Superior temporal gyrus (tissue), 1 donor: ENCODE measurements around the gene LRP1B.
A peak's percentile ranks its signal among the peaks of the same experiment; 100 is the strongest.

Source experiments
- DNase-seq: peaks from one replicate; pipeline ENCODE4 v3.0.0-alpha.2; 2016; ENCODE audit errors: extremely low spot score

The LRP1B gene

DNA sequence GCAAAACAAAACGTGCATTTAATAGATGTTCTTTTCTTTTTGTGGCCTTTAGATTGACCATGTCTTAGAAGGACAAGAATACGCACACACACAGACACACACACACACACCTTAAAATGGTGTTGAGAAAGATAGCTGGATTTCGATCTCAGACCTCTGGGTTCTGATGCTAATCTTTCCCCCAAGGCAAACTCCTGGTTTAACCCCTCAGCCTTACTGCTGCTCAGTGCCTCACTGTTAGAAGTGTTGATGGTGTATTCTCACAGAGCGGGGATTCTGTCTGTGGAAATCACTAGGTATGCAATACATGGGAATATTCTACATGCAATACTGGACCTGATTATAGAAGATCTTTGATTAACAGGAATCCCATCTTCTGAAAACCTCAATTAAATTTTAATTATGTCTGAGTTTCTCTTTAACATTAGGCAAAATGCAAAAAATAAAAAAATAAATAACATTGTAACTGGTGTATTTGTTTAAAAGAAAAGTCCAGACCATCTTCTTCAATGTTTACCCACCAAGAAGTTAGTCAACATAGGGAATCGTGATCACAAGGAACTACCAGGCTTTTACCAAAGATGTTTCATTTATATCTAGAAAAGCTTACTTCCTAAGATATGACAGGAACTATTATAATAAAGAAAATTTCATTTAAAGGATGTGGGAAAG, 613.5 kb downstream of the LRP1B start:
- no peak for DNase-seq

DNA sequence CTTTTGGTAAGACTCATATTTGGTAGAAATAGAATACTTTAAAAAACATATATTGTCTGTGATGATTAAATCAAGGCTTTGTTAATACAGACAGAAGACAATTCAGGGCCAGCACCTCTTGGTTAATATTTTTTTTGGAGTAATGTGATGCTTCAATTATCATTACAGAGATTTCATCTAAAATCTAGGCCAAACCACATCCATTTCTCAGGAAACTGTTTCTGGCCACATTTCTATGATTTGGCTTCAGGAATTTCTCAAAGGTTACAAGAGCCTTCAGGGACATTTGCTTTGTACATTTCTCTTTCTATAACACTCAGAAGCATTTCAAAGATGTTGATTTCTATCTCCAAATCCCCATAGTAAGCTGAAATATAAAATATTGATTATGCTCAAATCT, 614.9 kb downstream of the LRP1B start:
- no peak for DNase-seq

GRCh38 chr2:141513853-141514252, 617.0 kb downstream of the LRP1B start:
- DNase-seq, result no peak

GRCh38 chr2:141508806-141509595, 621.8 kb downstream of the LRP1B start:
- peak; percentile 63 for DNase-seq

DNA sequence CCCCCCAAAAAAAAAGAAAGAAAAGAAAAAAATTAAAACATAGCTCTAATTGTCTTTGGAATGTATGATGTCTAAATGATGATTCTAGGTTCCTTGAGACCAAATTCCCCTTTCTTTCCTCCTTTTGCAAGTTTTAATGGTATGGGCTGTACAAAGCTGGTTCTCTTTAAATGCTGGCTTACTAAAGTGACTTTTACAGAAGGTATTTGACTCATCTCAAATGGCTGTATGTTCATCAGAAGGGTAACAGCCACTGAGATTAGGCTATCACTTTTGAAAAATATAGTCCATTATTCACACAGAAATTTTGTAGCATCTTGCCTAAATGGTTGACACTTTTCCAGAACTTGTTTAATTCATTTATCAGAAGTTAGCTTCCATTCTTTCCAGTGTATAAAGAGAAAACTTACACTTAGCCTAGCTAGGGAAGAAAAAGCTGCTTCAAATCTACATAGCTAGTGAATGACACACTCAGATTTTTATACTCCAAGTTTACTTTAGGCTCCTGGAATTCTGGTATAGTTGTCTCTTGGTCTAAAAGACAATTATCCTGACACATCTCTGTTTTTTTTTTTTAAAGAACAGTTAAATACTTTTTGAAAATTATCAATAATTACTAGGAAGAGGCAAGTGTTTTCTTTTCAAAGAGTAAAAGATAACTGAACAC, 622.6 kb downstream of the LRP1B start:
- no peak for DNase-seq

DNA sequence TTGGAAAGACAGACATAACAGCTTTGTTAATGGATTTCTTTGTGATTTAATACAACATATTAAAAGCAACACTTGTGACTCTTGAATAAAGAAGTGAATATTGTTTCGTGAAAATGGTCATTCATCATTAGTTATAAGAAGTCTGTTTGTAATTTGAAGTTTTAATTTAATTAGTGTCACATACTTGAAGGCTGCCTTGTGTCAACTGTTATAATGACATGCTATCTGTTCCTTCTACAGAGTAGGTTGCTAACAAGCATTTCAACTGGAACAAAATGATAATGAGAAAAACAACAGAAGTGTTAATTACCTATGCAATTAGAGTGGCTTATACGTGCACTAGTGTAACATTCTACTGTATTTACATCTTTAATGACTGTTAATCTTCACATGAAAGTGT, 624.7 kb downstream of the LRP1B start:
- DNase-seq, result no peak

GRCh38 chr2:141501752-141502151, 629.1 kb downstream of the LRP1B start:
- no peak for DNase-seq

DNA sequence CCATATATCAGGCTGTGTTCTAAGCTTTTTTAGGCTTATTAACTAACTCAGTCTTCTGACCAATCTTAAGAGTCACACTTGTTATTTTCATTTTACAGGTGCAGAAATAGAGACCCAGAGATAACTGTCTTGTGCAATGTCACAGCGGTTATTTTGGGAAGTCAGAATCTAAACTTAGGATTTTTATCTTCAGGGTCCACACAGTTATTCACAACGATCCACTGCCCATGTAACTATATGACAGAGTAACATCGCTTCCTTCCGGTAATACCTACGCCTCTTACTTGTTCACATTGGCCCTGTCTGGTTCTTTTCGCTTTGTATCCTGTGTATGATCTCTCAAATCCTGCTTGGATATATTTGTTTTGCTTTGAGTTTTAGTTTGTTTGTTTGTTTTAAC, 631.7 kb downstream of the LRP1B start:
- no peak for DNase-seq

- DNase-seq, result no peak
Measured at GRCh38 chr2:141498561-141498960, 632.3 kb downstream of the LRP1B start.

- DNase-seq, result no peak
Measured at GRCh38 chr2:141497272-141497671, 633.5 kb downstream of the LRP1B start.

- no peak for DNase-seq
Measured at GRCh38 chr2:141496810-141497209, 634.0 kb downstream of the LRP1B start.

DNA sequence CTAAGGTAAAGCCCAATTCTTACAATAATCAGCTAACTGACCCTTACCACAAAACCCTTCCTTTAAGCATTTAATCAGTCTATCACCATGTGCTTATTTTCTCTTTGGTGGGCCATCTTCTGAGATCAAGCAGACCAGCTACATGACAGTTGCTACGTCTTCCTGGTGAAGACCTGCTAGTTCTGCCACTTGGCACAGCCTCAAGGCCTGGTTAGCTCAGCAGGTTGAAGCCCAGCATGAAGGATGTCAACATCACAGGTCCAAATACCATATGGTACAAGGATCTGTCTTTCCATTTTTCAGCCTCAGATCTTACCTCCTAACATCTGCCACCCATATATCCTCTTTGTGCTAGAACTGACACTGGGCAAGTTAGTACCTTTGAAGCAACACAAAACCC, 636.9 kb downstream of the LRP1B start:
- DNase-seq, result no peak

DNA sequence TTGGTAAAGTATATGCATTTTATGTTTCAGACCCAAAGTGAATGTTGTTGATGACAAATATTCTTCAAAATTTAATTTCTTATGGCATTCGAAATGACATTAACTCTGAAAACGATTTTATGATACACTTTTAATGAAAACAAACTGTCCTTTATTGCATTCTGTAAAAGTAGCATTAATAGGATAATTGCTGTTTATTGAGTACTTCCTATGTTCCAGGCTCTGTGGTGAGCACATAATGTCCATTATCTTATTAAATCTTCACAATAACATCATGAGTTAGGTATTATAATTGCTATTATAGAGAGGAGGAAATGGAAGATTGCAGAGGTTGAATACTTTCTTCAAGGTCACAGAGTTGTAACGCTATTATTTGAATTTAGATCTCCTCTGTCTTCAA, 638.0 kb downstream of the LRP1B start:
- DNase-seq, result no peak

- DNase-seq, result peak; percentile 71
Measured at GRCh38 chr2:141490886-141491285, 639.9 kb downstream of the LRP1B start.

DNA sequence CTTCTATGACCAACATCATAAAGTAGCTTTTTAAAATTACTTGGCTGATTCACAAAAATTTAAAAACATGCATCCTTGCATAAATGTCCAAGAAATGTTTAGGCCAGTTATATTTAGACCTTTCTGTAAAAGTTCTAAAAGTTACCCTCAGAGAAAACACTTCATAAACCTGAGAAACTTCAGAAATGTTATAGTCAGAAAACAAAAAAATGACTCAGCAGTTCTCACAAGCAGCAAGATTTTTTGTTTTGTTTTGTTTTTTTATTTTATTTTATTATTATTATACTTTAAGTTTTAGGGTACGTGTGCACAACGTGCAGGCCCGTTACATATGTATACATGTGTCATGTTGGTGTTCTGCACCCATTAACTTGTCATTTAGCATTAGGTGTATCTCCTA, 648.1 kb downstream of the LRP1B start:
- DNase-seq, result no peak

GRCh38 chr2:141475801-141476200, 655.0 kb downstream of the LRP1B start:
- DNase-seq, result no peak

DNA sequence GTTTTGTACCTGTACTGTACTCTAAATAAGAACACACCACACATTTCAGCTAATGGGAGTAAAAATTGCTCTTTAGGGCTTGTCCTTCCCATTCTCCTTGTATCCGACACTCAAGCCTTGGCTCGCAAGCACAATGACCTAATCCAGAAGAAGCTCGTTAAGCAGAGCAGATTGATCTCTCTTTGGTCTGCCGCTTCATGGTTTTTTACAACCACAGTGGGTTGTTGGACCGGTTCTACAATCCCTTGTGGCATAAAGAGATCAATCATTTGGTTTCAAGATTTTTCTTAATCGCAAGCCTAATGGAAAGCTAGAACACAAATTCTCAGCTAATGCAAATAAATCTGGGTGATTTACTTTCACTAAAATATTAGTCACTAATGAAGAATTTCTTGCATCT, 662.1 kb downstream of the LRP1B start:
- no peak for DNase-seq

GRCh38 chr2:141467331-141467730, 663.5 kb downstream of the LRP1B start:
- no peak for DNase-seq

GRCh38 chr2:141464995-141465394, 665.8 kb downstream of the LRP1B start:
- no peak for DNase-seq

DNA sequence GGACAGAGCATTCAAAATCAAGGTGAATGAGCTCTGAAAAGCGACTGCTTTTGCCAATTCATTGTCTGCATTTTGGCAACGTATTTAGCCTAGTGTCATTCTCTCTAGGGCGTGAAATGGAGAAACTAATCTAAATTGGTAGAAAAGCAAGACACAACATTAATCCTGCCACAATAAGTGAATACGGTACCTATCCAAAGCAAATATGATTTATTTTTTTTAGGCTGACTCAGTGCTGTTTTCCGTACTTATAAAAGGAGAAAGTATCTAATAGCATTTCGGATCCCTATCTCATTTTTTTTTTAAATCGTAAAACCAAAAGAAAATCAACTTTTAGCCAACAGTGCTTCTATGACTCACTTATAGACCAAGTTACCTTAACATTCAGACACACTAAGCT, 672.5 kb downstream of the LRP1B start:
- DNase-seq, result no peak

DNA sequence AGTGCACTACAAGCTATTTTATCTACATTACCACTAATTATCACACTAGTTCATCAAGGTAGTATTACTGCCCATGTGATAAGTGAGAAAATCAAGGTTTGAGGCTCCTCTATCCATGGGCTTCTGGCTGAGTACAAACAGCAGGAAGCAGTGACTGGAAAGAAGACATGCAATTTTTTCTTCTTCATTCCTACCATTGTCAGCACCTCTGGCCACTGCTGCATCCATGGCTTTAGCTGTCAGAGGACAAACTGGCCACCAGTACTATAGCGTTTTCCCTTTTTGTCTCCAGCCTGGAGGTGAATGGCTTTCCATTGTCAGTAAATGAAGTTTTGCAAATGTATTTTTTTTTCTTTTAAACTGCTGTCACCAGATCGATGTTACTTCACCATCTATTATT, 674.9 kb downstream of the LRP1B start:
- no peak for DNase-seq

GRCh38 chr2:141455211-141455826, 675.5 kb downstream of the LRP1B start:
- no peak for DNase-seq
